ENCODE data around the gene TARS1.
"Not testable (repeated sequence)": the region's sequence is repeated elsewhere in the genome, so short reads cannot be mapped to it uniquely, and the experiment has no call there.

TARS1 gene

DNA sequence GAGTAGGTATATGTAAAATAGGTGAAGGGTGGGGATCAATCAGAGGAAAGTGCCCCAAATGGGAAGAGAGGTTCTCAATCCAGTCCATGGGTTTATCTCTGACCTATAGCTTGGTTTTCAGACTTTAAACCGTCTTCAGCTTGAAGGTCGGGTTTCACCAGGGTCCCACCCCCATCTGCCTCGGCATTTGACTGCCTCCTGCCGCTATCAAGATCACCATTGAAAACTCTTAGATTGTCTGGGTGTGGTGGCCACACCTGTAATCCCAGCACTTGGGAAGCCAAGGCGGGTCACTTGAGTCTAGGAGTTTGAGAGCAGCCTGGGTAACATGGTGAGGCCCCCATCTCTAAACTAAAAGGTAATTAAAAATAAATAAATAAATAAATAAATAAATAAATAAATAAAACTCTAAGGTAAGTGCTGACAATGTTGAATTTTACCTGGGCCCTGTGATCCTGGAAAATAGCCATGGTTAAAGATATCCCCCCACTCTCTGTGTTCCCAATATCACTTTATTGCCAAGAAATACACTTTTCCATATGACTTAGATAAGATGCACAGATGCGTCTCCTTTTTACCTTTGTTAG lies 48.8 kb downstream of the TARS1 start:
- H3K27ac ChIP-seq (ENCODE audit: low read depth, low read length): no peak overlapping the region
- no peaks in the 10 kb centered on the region for H3K27me3 ChIP-seq (ENCODE audit: control insufficient read depth in 1 of 2, insufficient read depth in 2 of 2, low read length in 2 of 2)
- H3K4me3 ChIP-seq (ENCODE audit: low read depth in 1 of 2, low read length in 2 of 2): no peak overlapping the region
- H3K36me3 ChIP-seq (ENCODE audit: insufficient read depth, low read length): no peaks in the 10 kb centered on the region
- H3K9me3 ChIP-seq (ENCODE audit: low read length): no peaks in the 10 kb centered on the region
- H3K4me1 ChIP-seq (ENCODE audit: insufficient read depth, low read length): peaks cover 3% of the 10 kb centered on the region
- H3K9ac ChIP-seq (ENCODE audit: low read length): no peak overlapping the region

DNA sequence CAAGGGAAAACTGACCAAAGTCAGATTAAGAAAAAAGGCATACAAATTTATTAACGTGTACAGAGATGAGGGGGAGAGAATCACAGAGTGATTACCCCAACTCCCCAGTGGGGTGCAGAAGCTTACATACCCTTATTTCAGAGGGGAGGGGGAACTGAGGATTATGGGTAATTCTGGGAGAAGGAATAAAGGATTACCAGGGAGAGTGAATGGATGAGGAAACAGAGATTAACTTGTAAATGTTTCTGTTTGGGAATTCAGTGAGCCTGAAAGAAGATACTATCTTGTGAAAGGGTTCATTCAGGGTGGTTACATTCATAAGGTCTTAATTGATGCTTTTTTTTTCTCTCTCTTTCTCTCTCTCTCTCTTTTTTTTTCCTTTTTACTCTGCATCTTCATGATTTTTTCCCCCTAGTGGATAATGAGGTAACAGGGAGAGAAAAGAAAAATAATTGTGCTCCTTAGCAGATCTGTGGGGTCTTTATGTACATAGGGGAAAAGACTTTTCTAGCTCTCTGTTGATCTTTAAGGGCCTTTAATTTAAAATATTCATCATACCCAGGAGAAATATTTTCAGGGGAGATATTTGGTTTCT lies 49.4 kb downstream of the TARS1 start:
- Histone ChIP-seq H3K36me3 (ENCODE audit: insufficient read depth, low read length) (no peaks in the 10 kb centered on the region), H3K4me1 (ENCODE audit: insufficient read depth, low read length) (peaks cover 6% of the 10 kb centered on the region)

DNA sequence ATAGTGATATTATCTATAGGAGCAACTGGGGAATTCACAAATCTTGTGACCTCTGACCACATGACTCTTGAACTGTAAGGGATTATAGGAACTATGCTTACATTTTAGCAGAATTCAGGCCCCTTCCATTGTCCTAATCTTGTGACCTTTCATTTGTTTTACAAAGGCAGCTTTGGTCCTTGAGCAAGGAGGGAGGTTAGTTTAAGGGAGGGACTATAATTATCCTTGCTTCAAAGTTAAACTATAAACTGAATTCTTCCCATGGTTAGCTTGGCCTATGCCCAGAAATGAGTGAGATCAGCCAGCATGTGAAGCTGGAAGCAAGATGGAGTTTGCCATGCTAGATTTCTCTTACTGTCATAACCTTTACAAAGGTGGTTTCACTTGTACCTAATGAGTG lies 51.2 kb downstream of the TARS1 start:
- H3K27ac ChIP-seq (ENCODE audit: low read depth, low read length): no peak overlapping the region
- peaks cover 6% of the 10 kb centered on the region for H3K4me1 ChIP-seq (ENCODE audit: insufficient read depth, low read length)
- H3K4me3 ChIP-seq (ENCODE audit: low read depth in 1 of 2, low read length in 2 of 2): no peak overlapping the region
- no peaks in the 10 kb centered on the region for H3K9me3 ChIP-seq (ENCODE audit: low read length)
- no peaks in the 10 kb centered on the region for H3K27me3 ChIP-seq (ENCODE audit: control insufficient read depth in 1 of 2, insufficient read depth in 2 of 2, low read length in 2 of 2)
- H3K9ac ChIP-seq (ENCODE audit: low read length): no peak overlapping the region
- H3K36me3 ChIP-seq (ENCODE audit: insufficient read depth, low read length): no peaks in the 10 kb centered on the region

More for the DNA sequence above, 49.4 kb downstream of the TARS1 start:
- Histone ChIP-seq H3K4me3 (ENCODE audit: low read depth in 1 of 2, low read length in 2 of 2) (no peak overlapping the region), H3K27me3 (ENCODE audit: control insufficient read depth in 1 of 2, insufficient read depth in 2 of 2, low read length in 2 of 2) (no peaks in the 10 kb centered on the region), H3K9me3 (ENCODE audit: low read length) (no peaks in the 10 kb centered on the region), H3K27ac (ENCODE audit: low read depth, low read length) (no peak overlapping the region), H3K9ac (ENCODE audit: low read length) (no peak overlapping the region)

DNA sequence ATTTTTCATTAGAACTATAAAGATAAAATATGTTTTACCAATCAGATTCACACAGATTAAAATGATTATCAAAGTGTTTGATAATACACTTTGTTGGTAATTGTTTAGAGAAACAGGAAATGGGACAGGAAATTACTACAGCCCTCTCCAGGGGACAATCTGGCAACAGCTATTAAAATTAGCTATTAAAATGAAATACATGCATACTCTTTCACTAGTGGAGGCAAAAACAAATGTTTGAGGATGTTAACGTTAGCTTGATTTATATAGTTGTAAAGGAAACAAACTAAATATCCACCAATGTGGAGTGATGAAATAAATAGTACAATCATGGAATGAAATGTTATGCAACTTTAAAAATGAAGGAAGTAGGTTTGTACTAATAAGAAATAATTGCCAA lies 53.7 kb downstream of the TARS1 start:
- Histone ChIP-seq H3K4me1 (ENCODE audit: insufficient read depth, low read length) (peaks cover 6% of the 10 kb centered on the region), H3K9me3 (ENCODE audit: low read length) (no peaks in the 10 kb centered on the region), H3K4me3 (ENCODE audit: low read depth in 1 of 2, low read length in 2 of 2) (no peak overlapping the region), H3K27me3 (ENCODE audit: control insufficient read depth in 1 of 2, insufficient read depth in 2 of 2, low read length in 2 of 2) (no peaks in the 10 kb centered on the region), H3K36me3 (ENCODE audit: insufficient read depth, low read length) (no peaks in the 10 kb centered on the region), H3K9ac (ENCODE audit: low read length) (no peak overlapping the region), H3K27ac (ENCODE audit: low read depth, low read length) (no peak overlapping the region)

DNA sequence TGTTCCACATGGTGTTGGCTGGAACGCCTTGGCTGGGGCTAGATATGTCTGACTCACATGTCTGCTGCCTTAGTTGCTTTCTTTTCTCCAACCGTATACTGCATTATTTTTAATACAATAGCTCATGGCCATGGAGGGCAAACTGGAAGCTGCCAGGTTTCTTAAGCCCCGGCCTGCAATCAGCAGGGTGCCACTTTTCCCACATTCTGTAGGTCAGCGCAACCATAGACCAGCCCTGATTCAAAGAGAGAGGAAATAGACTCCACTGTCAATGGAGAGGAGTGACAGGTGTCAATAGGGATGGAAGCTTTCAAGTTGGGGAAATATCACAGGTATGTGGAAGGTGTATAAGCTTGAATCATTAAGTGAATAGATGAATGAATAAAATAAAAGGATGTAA lies 60.5 kb downstream of the TARS1 start:
- Histone ChIP-seq H3K27me3 (ENCODE audit: control insufficient read depth in 1 of 2, insufficient read depth in 2 of 2, low read length in 2 of 2) (no peaks in the 10 kb centered on the region), H3K4me3 (ENCODE audit: low read depth in 1 of 2, low read length in 2 of 2) (no peak overlapping the region), H3K9me3 (ENCODE audit: low read length) (no peaks in the 10 kb centered on the region), H3K36me3 (ENCODE audit: insufficient read depth, low read length) (no peaks in the 10 kb centered on the region), H3K9ac (ENCODE audit: low read length) (no peak overlapping the region), H3K27ac (ENCODE audit: low read depth, low read length) (no peak overlapping the region), H3K4me1 (ENCODE audit: insufficient read depth, low read length) (no peaks in the 10 kb centered on the region)

DNA sequence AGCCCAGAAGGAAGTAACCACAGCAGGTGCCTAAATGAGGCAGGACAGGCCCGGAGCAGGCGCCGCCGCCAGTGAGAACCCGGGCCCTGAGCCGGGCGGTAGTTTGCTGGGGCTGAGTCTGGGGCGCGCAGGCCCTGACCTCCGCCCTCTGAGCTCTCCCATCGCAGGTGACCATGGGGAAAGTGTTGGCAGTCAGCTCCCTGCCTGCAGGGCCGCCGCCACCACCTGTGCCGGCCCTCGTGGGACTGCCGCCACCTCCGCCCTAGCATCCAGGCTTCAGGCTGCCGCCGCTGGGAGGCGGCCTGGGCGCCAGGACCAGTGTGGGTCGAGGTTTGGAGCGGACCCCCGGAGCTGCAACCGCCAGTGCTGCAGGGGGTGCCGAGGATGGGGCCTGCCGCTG lies 61.1 kb downstream of the TARS1 start:
- Histone ChIP-seq H3K9ac (ENCODE audit: low read length) (no peak overlapping the region), H3K36me3 (ENCODE audit: insufficient read depth, low read length) (no peaks in the 10 kb centered on the region), H3K4me3 (ENCODE audit: low read depth in 1 of 2, low read length in 2 of 2) (no peak overlapping the region), H3K4me1 (ENCODE audit: insufficient read depth, low read length) (no peaks in the 10 kb centered on the region), H3K9me3 (ENCODE audit: low read length) (no peaks in the 10 kb centered on the region), H3K27ac (ENCODE audit: low read depth, low read length) (no peak overlapping the region), H3K27me3 (ENCODE audit: control insufficient read depth in 1 of 2, insufficient read depth in 2 of 2, low read length in 2 of 2) (no peaks in the 10 kb centered on the region)

DNA sequence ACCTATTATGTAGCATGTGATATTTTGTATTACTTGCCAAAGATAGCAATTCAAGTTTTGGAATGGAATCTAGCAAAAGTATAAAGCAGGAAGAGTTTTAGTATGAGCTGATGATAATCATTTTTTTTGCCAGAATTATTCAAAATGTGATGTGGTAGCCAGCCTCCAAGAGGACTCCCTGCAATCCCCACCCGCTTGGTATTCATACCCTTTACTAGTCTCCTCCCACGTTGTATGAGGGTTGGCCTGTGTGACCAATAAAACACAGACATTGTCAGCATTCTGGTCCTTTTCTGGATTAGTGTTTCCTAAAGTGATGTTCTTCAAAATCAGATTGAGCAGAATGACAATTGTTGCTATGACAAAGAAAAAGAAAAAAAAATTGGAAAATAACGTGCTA lies 63.8 kb downstream of the TARS1 start:
- Histone ChIP-seq H3K36me3 (ENCODE audit: insufficient read depth, low read length) (no peaks in the 10 kb centered on the region), H3K4me1 (ENCODE audit: insufficient read depth, low read length) (no peaks in the 10 kb centered on the region)

DNA sequence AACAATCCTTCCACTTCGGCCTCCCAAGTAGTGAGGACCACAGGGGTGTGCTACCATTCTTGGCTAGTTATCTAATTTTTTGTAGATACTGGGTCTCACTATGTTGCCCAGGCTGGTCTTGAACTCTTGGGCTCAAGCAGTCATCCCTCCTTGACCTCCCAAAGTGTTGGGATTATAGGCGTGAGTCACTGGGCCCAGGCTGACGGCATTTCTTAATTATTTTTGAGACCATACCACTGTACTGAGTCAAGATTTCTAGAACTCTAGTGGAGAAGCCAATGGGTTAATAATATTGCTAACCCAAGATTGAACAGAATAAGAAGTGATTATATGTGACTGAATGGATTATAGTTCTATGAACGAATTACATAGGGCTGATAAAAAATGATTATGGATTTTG lies 66.7 kb downstream of the TARS1 start:
- H3K9me3 ChIP-seq (ENCODE audit: low read length): no peaks in the 10 kb centered on the region
- H3K4me1 ChIP-seq (ENCODE audit: insufficient read depth, low read length): no peaks in the 10 kb centered on the region
- no peak overlapping the region for H3K27ac ChIP-seq (ENCODE audit: low read depth, low read length)
- no peak overlapping the region for H3K4me3 ChIP-seq (ENCODE audit: low read depth in 1 of 2, low read length in 2 of 2)
- no peaks in the 10 kb centered on the region for H3K36me3 ChIP-seq (ENCODE audit: insufficient read depth, low read length)
- H3K9ac ChIP-seq (ENCODE audit: low read length): no peak overlapping the region
- H3K27me3 ChIP-seq (ENCODE audit: control insufficient read depth in 1 of 2, insufficient read depth in 2 of 2, low read length in 2 of 2): no peaks in the 10 kb centered on the region

More for the DNA sequence above, 63.8 kb downstream of the TARS1 start:
- Histone ChIP-seq H3K27me3 (ENCODE audit: control insufficient read depth in 1 of 2, insufficient read depth in 2 of 2, low read length in 2 of 2) (no peaks in the 10 kb centered on the region), H3K27ac (ENCODE audit: low read depth, low read length) (no peak overlapping the region), H3K4me3 (ENCODE audit: low read depth in 1 of 2, low read length in 2 of 2) (no peak overlapping the region), H3K9me3 (ENCODE audit: low read length) (no peaks in the 10 kb centered on the region), H3K9ac (ENCODE audit: low read length) (no peak overlapping the region)

DNA sequence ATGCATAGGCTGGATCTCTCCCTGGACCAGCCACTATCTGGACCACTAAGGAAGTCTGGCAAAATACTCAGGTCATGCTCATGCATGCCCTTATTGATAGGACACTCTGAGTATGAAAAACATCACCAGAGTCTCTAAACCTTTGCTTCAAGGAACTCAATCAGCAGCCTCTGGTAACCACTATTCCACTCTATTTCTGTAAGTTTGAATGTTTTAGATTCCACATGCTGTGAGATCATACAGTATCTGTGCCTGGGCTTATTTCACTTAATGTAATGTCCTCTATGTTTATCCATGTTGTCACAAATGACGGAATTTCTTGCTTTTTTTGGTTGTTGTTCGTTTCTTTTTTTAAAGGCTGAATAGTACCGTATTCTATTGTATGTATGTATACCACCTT lies 68.3 kb downstream of the TARS1 start:
- H3K36me3 ChIP-seq (ENCODE audit: insufficient read depth, low read length): no peaks in the 10 kb centered on the region
- H3K4me3 ChIP-seq (ENCODE audit: low read depth in 1 of 2, low read length in 2 of 2): no peak overlapping the region
- H3K27ac ChIP-seq (ENCODE audit: low read depth, low read length): no peak overlapping the region
- H3K9ac ChIP-seq (ENCODE audit: low read length): no peak overlapping the region
- H3K27me3 ChIP-seq (ENCODE audit: control insufficient read depth in 1 of 2, insufficient read depth in 2 of 2, low read length in 2 of 2): no peaks in the 10 kb centered on the region
- no peaks in the 10 kb centered on the region for H3K9me3 ChIP-seq (ENCODE audit: low read length)
- H3K4me1 ChIP-seq (ENCODE audit: insufficient read depth, low read length): no peaks in the 10 kb centered on the region

DNA sequence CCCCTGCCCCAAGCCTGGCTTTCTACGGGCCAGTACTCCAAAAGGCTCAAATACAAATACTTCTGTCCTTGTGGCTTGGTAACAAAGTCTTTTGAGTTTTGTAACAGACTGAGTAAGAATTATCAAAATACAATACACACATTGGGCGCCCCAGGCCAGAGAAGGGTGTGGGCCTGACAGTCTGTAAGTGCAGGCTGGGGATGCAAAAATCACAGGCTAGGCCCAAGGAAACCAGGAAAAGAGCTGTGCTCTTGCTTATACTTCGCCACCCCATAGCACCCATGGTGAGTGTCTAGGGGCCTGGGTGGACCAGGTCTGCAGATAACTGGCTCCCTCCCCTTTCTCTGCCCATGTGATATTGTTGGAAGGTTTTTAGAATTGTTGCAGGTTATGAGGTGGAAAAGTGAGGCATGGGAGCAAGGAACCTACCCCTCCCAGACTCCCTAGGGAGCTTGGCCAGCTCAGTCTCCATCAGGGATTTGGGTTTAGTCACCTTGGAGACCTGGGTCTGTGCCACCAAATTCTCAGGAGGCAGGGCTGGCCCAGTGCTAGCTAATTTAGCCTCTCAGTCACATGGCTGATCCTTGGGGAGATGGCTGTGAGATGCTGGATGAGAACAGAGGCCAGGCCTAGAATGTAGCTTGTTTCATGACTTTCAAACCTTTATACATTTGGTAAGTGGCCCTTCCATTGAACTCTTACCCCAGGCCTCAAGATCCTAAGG lies 72.9 kb downstream of the TARS1 start:
- Histone ChIP-seq H3K36me3 (ENCODE audit: insufficient read depth, low read length) (no peaks in the 10 kb centered on the region), H3K4me1 (ENCODE audit: insufficient read depth, low read length) (no peaks in the 10 kb centered on the region), H3K4me3 (ENCODE audit: low read depth in 1 of 2, low read length in 2 of 2) (no peak overlapping the region), H3K27me3 (ENCODE audit: control insufficient read depth in 1 of 2, insufficient read depth in 2 of 2, low read length in 2 of 2) (no peaks in the 10 kb centered on the region), H3K9me3 (ENCODE audit: low read length) (no peaks in the 10 kb centered on the region), H3K27ac (ENCODE audit: low read depth, low read length) (no peak overlapping the region), H3K9ac (ENCODE audit: low read length) (no peak overlapping the region)

DNA sequence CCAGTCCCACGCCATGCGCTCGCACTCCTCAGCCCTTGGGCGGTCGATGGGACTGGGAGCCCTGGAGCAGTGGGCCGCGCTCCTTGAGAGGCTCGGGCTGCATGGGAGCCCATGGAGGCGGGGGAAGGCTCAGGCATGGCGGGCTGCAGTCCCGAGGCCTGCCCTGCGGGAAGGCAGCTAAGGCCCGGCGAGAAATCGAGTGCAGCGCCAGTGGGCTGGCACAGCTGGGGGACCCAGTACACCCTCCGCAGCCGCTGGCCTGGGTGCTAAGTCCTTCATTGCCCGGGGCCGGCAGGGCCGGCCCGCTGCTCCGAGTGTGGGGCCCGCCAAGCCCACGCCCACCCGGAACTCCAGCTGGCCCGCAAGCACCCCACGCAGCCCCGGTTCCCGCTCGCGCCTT lies 74.6 kb downstream of the TARS1 start:
- not testable (repeated sequence) for H3K4me1 ChIP-seq (ENCODE audit: insufficient read depth, low read length); H3K9me3 ChIP-seq (ENCODE audit: low read length)

DNA sequence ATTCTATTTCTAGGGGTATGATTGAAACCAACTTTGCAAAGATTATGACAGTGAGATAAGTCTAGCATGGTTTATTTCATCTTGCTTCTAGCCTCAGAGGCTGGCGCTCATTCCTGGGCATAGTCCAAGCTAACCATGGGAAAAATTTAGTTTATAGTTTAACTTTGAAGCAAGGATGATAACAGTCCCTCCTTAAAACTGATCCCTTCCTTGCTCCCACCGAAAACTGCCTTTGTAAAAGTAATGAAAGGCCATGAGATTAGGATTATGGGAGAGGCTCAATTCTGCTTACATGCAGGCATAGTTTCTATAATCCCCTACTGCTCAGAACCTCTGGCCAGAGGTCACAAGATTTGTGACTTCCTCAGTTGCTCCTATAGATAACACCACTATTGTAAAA lies 75.7 kb downstream of the TARS1 start:
- Histone ChIP-seq H3K9me3 (ENCODE audit: low read length) (no peaks in the 10 kb centered on the region), H3K4me1 (ENCODE audit: insufficient read depth, low read length) (no peaks in the 10 kb centered on the region), H3K36me3 (ENCODE audit: insufficient read depth, low read length) (no peaks in the 10 kb centered on the region), H3K27me3 (ENCODE audit: control insufficient read depth in 1 of 2, insufficient read depth in 2 of 2, low read length in 2 of 2) (no peaks in the 10 kb centered on the region), H3K27ac (ENCODE audit: low read depth, low read length) (no peak overlapping the region), H3K4me3 (ENCODE audit: low read depth in 1 of 2, low read length in 2 of 2) (no peak overlapping the region), H3K9ac (ENCODE audit: low read length) (no peak overlapping the region)

More for the DNA sequence above, 74.6 kb downstream of the TARS1 start:
- H3K36me3 ChIP-seq (ENCODE audit: insufficient read depth, low read length); H3K4me3 ChIP-seq (ENCODE audit: low read depth in 1 of 2, low read length in 2 of 2); H3K9ac ChIP-seq (ENCODE audit: low read length); H3K27ac ChIP-seq (ENCODE audit: low read depth, low read length); H3K27me3 ChIP-seq (ENCODE audit: control insufficient read depth in 1 of 2, insufficient read depth in 2 of 2, low read length in 2 of 2): not testable (repeated sequence)
